GM23338 (cell line): ENCODE measurements around the gene CAPNS1. TPM values are rescaled to one million over a fixed set of nuclear protein-coding genes. Genes with fewer than 3 reads are reported as not detected.

ENCODE experiments used
- ATAC-seq: fragments of 200-7000 bp; cut with Tn5 transposase; 3 replicates; pipeline ENCODE4 v1.9.1; 2020
- DNase-seq: peaks from one replicate; pipeline ENCODE4 v3.0.0-alpha.2; 2015; ENCODE audit warnings: low spot score
- H2AFZ ChIP-seq: fragments of 200-600 bp; sonication (generic); 2 replicates; pipeline ENCODE4 v1.8.0; 2016; ENCODE audit warnings: antibody characterized with exemption, mild to moderate bottlenecking, moderate library complexity
- H3F3A ChIP-seq: fragments of 200-600 bp; sonication (generic); replicated peaks from 2 replicates; pipeline ENCODE4 v1.8.0; 2017; ENCODE audit warnings: antibody characterized with exemption, mixed run types, low read depth
- H3K27ac ChIP-seq: fragments of 200-600 bp; sonication (generic); 2 replicates; pipeline ENCODE4 v1.6.1; 2016; ENCODE audit warnings: low read depth
- H3K27me3 ChIP-seq: fragments of 200-600 bp; sonication (generic); 2 replicates; pipeline ENCODE4 v1.8.0; 2016; ENCODE audit warnings: mild to moderate bottlenecking, mixed run types, moderate library complexity; ENCODE audit not compliant: insufficient read depth
- H3K36me3 ChIP-seq: fragments of 200-600 bp; sonication (generic); 2 replicates; pipeline ENCODE4 v1.8.0; 2016; ENCODE audit warnings: mild to moderate bottlenecking; ENCODE audit not compliant: insufficient read depth
- H3K4me1 ChIP-seq: fragments of 200-600 bp; sonication (generic); 2 replicates; pipeline ENCODE4 v1.8.0; 2016; ENCODE audit warnings: mild to moderate bottlenecking, moderate library complexity; ENCODE audit not compliant: insufficient read depth
- H3K4me2 ChIP-seq: fragments of 200-600 bp; sonication (generic); 2 replicates; pipeline ENCODE4 v1.7.1; 2017; ENCODE audit warnings: mixed run types
- H3K4me3 ChIP-seq: fragments of 200-600 bp; sonication (generic); 2 replicates; pipeline ENCODE4 v1.6.1; 2016; ENCODE audit warnings: mixed run types
- H3K79me2 ChIP-seq: fragments of 200-600 bp; sonication (generic); replicated peaks from 2 replicates; pipeline ENCODE4 v1.8.0; 2017; ENCODE audit warnings: mild to moderate bottlenecking; ENCODE audit not compliant: insufficient read depth
- H3K9me2 ChIP-seq: fragments of 200-600 bp; sonication (generic); 2 replicates; pipeline ENCODE4 v1.8.0; 2017; ENCODE audit not compliant: insufficient read depth
- H4K20me1 ChIP-seq: fragments of 200-600 bp; sonication (generic); replicated peaks from 2 replicates; pipeline ENCODE4 v1.8.0; 2017; ENCODE audit warnings: mild to moderate bottlenecking; ENCODE audit not compliant: insufficient read depth
- H3K27ac Mint-ChIP-seq: 2 replicates; pipeline ENCODE4 v1.8.0; 2020; ENCODE audit warnings: inconsistent platforms, mild to moderate bottlenecking, moderate library complexity, mixed read lengths
- H3K27me3 Mint-ChIP-seq: 3 replicates; pipeline ENCODE4 v1.8.0; 2022; ENCODE audit warnings: low read depth, mild to moderate bottlenecking, moderate library complexity, mixed read lengths, inconsistent platforms; ENCODE audit not compliant: insufficient read depth, poor library complexity
- H3K36me3 Mint-ChIP-seq: 3 replicates; pipeline ENCODE4 v1.8.0; 2021; ENCODE audit warnings: low read depth, mild to moderate bottlenecking, inconsistent platforms, moderate library complexity, mixed read lengths
- H3K4me1 Mint-ChIP-seq: 3 replicates; pipeline ENCODE4 v1.8.0; 2020; ENCODE audit warnings: mild to moderate bottlenecking, inconsistent platforms, mixed read lengths
- H3K4me3 Mint-ChIP-seq: 3 replicates; pipeline ENCODE4 v1.8.0; 2021; ENCODE audit warnings: moderate library complexity, mild to moderate bottlenecking, inconsistent platforms, mixed read lengths
- H3K9me3 Mint-ChIP-seq: 3 replicates; pipeline ENCODE4 v1.8.0; 2020; ENCODE audit warnings: moderate library complexity, mild to moderate bottlenecking, inconsistent platforms, mixed read lengths
- CREB1 ChIP-seq: fragments of 250-450 bp; sonication (Bioruptor Pico); IDR thresholded peaks from 2 replicates; pipeline ENCODE4 v1.5.0; 2020; ENCODE audit warnings: low read depth, mild to moderate bottlenecking, moderate library complexity
- JUNB ChIP-seq: IDR thresholded peaks from one replicate; pipeline ENCODE4 v1.6.1; 2016; ENCODE audit warnings: antibody characterized with exemption; ENCODE audit not compliant: unreplicated experiment
- POLR2AphosphoS5 ChIP-seq: IDR thresholded peaks from 2 replicates; pipeline ENCODE4 v1.6.1; 2016; ENCODE audit warnings: antibody characterized with exemption, low read depth
- ZNF462 ChIP-seq: fragments of 250-450 bp; sonication (Bioruptor Pico); IDR thresholded peaks from 2 replicates; pipeline ENCODE4 v1.5.0; 2020; ENCODE audit warnings: mild to moderate bottlenecking, moderate library complexity
- polyA plus RNA-seq: library from polyadenylated mRNA; unstranded; fragments of >200 nt; fragmentation: Nextera tagmentation; extraction: Ambion mirVana; gene quantifications from 2 replicates; pipeline ENCODE4 v1.2.1, GENCODE V29; 2016
- total RNA-seq: library from RNA; depleted of rRNA; stranded (reverse); fragments of >200 nt; shearing (Covaris generic); gene quantifications from 2 replicates; pipeline ENCODE4 v1.2.3, GENCODE V29; 2014

CAPNS1 gene
- total and polyA plus RNA-seq, 2 experiments from 2014 or later = 123 to 227 TPM

DNA sequence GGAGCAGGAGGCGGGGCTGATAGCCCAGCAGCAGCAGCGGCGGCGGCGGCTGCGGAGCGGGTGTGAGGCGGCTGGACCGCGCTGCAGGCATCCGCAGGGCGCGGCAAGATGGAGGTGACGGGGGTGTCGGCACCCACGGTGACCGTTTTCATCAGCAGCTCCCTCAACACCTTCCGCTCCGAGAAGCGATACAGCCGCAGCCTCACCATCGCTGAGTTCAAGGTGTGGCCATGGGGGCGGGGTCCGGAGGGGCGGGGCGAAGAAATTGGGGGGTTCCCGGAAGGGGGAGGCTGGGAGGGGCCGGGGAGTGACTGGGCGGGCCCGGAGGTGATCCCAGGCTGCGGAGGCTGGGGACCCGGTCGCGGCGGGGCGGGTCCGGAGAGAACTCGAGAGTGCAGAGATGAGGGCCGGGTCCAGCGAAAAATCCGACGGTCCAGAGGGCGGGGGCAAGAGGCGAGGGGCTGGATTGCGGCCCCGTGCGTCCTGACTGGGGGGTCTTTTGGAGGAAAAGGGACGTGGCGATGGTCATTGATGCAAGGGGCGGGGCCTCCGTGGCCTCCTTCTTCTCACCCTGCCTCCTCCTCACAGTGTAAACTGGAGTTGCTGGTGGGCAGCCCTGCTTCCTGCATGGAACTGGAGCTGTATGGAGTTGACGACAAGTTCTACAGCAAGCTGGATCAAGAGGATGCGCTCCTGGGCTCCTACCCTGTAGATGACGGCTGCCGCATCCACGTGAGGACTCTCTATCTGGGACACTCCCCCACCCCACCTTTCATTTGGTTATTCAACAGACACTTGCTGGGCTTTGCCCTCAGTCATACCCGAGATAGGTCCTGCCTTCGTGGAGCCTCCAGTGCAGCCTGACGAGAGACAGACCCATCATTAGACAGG is 24.2 kb upstream of the CAPNS1 start, which contains the start of gene TBCB:
Gene TBCB (plus strand): TSS at position 16 of the 891 bp plus-strand sequence. CDS start 93 bp downstream, at position 109.
- H3K27ac ChIP-seq = peak within 1 kb of the TSS; percentile 87
- peak; percentile 37 for ATAC-seq
- no peaks in the 10 kb centered on the region for H3K9me2 ChIP-seq
- no peaks in the 10 kb centered on the region for H3K27me3 ChIP-seq
- Mint-ChIP-seq H3K4me1 (peaks cover 37% of the 10 kb centered on the region), H3K9me3 (no peaks in the 10 kb centered on the region; the same call in 2 of the 3 replicates), H3K27me3 (peaks cover 25% of the 10 kb centered on the region), H3K27ac (peak within 1 kb of the TSS; percentile 98), H3K4me3 (peak within 1 kb of the TSS; percentile 99), H3K36me3 (peaks cover 58% of the 10 kb centered on the region)
- DNase-seq = peak; percentile 84
- H3K4me3 ChIP-seq = peak within 1 kb of the TSS; percentile 98
- H3K4me2 ChIP-seq = peak within 1 kb of the TSS; percentile 99
- peak within 1 kb of the TSS; percentile 90 for H2AFZ ChIP-seq
- peaks cover 29% of the 10 kb centered on the region for H3F3A ChIP-seq
- H3K4me1 ChIP-seq = peaks cover 19% of the 10 kb centered on the region
- H3K79me2 ChIP-seq = peaks cover 22% of the 10 kb centered on the region
- TF ChIP-seq CREB1 (0 out of 2 replicates have a peak, but pooled peaks have one; percentile 7), ZNF462 (no peak), POLR2AphosphoS5 (peak; percentile 77)
- no peaks in the 10 kb centered on the region; the same call in 1 of the 2 replicates for H3K36me3 ChIP-seq
- peaks cover 10% of the 10 kb centered on the region; the same call in 1 of the 2 replicates for H4K20me1 ChIP-seq

- peak overlapping the region; percentile 98 for H3K4me3 ChIP-seq
- Mint-ChIP-seq H3K4me3 (peak overlapping the region; percentile 99), H3K27ac (no peak overlapping the region), H3K9me3 (no peaks in the 10 kb centered on the region; the same call in 2 of the 3 replicates), H3K4me1 (peaks cover 31% of the 10 kb centered on the region), H3K36me3 (peaks cover 58% of the 10 kb centered on the region), H3K27me3 (peaks cover 25% of the 10 kb centered on the region)
- H2AFZ ChIP-seq = no peak overlapping the region
- no peaks in the 10 kb centered on the region; the same call in 1 of the 2 replicates for H3K36me3 ChIP-seq
- ATAC-seq (no peak), DNase-seq (no peak)
- H4K20me1 ChIP-seq = peaks cover 10% of the 10 kb centered on the region; the same call in 1 of the 2 replicates
- H3K27ac ChIP-seq = no peak overlapping the region
- no peaks in the 10 kb centered on the region for H3K9me2 ChIP-seq
- peaks cover 13% of the 10 kb centered on the region; the same call in 1 of the 2 replicates for H3K4me1 ChIP-seq
- H3K4me2 ChIP-seq = peak overlapping the region; percentile 82
- peaks cover 29% of the 10 kb centered on the region for H3F3A ChIP-seq
- H3K27me3 ChIP-seq = no peaks in the 10 kb centered on the region
- H3K79me2 ChIP-seq = peaks cover 22% of the 10 kb centered on the region
- TF ChIP-seq ZNF462 (no peak), JUNB (no peak), CREB1 (no peak)
Measured at GRCh38 chr19:36116344-36116637, 23.6 kb upstream of the CAPNS1 start.
